Measurements from ENCODE around the gene CCDC83. TPM values are rescaled to one million over a fixed set of nuclear protein-coding genes. Genes with fewer than 3 reads are reported as not detected.

CCDC83 gene
- total RNA-seq, 4 donors from 2014 or later, result not detected

DNA sequence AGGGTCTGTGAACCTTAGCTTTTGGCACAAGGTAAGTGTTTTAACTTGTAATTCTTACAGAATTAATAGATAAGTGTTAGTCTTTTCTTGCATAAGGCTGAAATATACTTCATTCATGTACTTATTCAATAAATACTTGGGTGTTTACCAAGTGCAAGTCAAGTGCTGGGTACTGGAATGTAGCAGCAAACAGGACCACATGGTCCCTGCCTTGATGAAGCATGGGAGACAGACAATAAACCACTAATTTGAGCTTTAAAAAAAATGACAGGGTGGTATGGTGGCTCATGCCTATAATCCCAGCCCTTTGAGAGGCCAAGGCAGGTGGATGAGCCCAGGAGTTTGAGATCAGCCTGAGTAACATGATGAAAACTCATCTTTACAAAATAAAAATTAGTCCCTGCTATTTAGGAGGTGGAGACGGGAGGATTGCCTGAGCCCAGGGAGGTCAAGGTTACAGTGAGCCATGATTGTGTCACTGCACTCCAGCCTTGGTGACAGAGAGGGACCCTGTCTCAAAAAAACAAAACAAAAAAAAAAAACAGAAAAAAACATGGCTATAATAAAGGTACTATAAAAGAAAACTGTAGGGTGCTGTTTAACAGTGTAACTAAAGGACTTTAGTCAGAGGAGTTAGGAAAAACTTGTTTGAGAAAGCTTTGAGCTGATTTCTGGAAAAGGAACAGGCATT lies 11.1 kb downstream of the CCDC83 start:
- Histone ChIP-seq H3K27me3 (no peaks in the 10 kb centered on the region), H3K27ac (no peak overlapping the region), H3K4me1 (no peaks in the 10 kb centered on the region), H3K36me3 (no peaks in the 10 kb centered on the region), H3K9me3 (no peaks in the 10 kb centered on the region), H3K4me3 (no peak overlapping the region)
- intact Hi-C loops (cut with DNase I; ENCODE audit: low total_unique reads), result no loop called here
- in situ Hi-C loops (cut with MboI; ENCODE audit: low sequenced_read_pairs in 4 of 4), result loop anchor here in 3 of 4 donors (10.0 to 25.0 kb wide), 3 partner anchors 349 to 946 kb away; partner anchors contain the start of gene PRSS23 (in 1 of the 3)
- TF ChIP-seq, protein P1, sequence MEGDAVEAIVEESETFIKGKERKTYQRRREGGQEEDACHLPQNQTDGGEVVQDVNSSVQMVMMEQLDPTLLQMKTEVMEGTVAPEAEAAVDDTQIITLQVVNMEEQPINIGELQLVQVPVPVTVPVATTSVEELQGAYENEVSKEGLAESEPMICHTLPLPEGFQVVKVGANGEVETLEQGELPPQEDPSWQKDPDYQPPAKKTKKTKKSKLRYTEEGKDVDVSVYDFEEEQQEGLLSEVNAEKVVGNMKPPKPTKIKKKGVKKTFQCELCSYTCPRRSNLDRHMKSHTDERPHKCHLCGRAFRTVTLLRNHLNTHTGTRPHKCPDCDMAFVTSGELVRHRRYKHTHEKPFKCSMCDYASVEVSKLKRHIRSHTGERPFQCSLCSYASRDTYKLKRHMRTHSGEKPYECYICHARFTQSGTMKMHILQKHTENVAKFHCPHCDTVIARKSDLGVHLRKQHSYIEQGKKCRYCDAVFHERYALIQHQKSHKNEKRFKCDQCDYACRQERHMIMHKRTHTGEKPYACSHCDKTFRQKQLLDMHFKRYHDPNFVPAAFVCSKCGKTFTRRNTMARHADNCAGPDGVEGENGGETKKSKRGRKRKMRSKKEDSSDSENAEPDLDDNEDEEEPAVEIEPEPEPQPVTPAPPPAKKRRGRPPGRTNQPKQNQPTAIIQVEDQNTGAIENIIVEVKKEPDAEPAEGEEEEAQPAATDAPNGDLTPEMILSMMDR (IDR thresholded peaks at IDR 0.05 in 4 of 5, conservative IDR thresholded peaks at IDR 0.05 in 1 of 5), result no peak
- no peak for TF ChIP-seq POLR2A (IDR thresholded peaks at IDR 0.05)
- DNase-seq (no peak), ATAC-seq (no peak)

DNA sequence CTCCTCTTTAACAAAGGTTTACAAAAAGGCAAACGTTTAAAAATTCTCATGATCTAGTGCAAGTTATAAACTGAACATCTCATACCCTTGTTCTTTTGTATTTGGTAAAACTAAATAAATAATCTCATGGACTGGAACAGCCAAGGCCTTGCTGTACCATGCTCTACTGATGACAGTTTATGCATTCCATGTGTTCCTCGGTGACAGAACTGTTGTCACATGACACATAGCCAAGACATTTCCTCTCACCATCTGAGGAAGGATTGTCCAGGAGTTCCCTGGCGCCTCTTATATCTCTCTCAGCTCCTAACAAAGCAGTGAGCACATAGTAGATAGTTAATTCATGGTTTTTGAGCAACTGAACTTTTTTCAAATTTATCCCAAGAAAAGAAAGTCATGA lies 12.6 kb downstream of the CCDC83 start:
- intact Hi-C loops (cut with DNase I; ENCODE audit: low total_unique reads) (no loop called here), in situ Hi-C loops (cut with MboI; ENCODE audit: low sequenced_read_pairs in 4 of 4) (loop anchor here in 3 of 4 donors (10.0 to 25.0 kb wide), 3 partner anchors 347 to 945 kb away; partner anchors contain the start of gene PRSS23 (in 1 of the 3))
- no peak for TF ChIP-seq POLR2A (IDR thresholded peaks at IDR 0.05)
- TF ChIP-seq, protein P1 (IDR thresholded peaks at IDR 0.05 in 4 of 5, conservative IDR thresholded peaks at IDR 0.05 in 1 of 5), result no peak
- Histone ChIP-seq H3K36me3 (no peaks in the 10 kb centered on the region), H3K4me1 (no peaks in the 10 kb centered on the region), H3K9me3 (no peaks in the 10 kb centered on the region), H3K27ac (no peak overlapping the region), H3K4me3 (no peak overlapping the region), H3K27me3 (no peaks in the 10 kb centered on the region)
- no peak for DNase-seq
- no peak for ATAC-seq

DNA sequence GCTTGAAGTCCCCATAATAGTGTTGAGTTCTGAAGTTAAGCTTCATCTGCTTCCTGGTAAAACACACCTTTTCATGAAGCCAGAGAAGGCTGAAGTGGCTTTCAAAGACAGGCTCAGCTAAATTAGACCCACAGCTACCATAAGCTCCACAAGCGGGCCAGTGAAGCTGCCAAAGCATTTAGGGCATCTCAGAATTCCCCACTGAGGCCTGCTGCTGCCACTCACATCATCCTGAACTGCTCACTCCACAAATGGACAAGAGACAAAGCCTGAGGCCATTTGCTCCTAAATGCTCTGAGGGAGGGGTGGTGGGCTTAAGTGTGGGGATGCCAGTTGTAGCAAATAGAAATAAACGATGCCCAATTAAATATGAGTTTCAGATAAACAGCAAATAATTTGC lies 14.6 kb downstream of the CCDC83 start:
- ATAC-seq, result no peak
- Histone ChIP-seq H3K4me1 (no peaks in the 10 kb centered on the region), H3K27me3 (no peaks in the 10 kb centered on the region), H3K27ac (no peak overlapping the region), H3K36me3 (no peaks in the 10 kb centered on the region), H3K9me3 (no peaks in the 10 kb centered on the region), H3K4me3 (no peak overlapping the region)
- no peak for DNase-seq
- TF ChIP-seq, protein P1 (IDR thresholded peaks at IDR 0.05 in 4 of 5, conservative IDR thresholded peaks at IDR 0.05 in 1 of 5), result no peak
- TF ChIP-seq POLR2A (IDR thresholded peaks at IDR 0.05), result no peak
- intact Hi-C loops (cut with DNase I; ENCODE audit: low total_unique reads) (no loop called here), in situ Hi-C loops (cut with MboI; ENCODE audit: low sequenced_read_pairs in 4 of 4) (loop anchor here in 3 of 4 donors (10.0 to 25.0 kb wide), 3 partner anchors 345 to 943 kb away; partner anchors contain the start of gene PRSS23 (in 1 of the 3))

DNA sequence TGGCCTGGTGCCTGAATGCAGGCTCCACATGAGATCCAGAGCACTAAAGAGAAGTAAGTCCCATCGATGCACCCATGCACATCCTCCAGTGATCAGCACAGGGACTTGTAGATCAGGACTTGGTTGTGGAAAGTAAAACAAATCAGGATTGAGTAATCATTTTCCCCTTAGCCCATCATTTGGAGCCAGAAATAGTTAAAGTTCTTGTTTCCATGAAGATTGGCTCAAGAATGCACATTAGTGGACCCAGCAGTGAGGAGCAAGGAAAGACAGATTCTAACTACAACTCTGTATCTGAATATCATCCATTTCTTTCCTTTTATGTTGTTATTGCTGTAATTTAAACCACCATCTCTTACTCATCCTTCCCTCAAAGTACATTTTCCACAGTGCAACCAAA lies 19.1 kb downstream of the CCDC83 start:
- in situ Hi-C loops (cut with MboI; ENCODE audit: low sequenced_read_pairs in 4 of 4), result loop anchor here in 1 of 4 donors (25.0 kb wide), 1 partner anchor 938 kb away; the partner anchor contains the start of gene PRSS23
- ATAC-seq, result no peak

More for the DNA sequence above, 19.1 kb downstream of the CCDC83 start:
- TF ChIP-seq, protein P1 (IDR thresholded peaks at IDR 0.05 in 4 of 5, conservative IDR thresholded peaks at IDR 0.05 in 1 of 5), result no peak
- TF ChIP-seq POLR2A (IDR thresholded peaks at IDR 0.05), result no peak
- Histone ChIP-seq H3K27ac (no peak overlapping the region), H3K36me3 (no peaks in the 10 kb centered on the region), H3K9me3 (no peaks in the 10 kb centered on the region), H3K27me3 (no peaks in the 10 kb centered on the region), H3K4me1 (no peaks in the 10 kb centered on the region), H3K4me3 (no peak overlapping the region)
- no peak for DNase-seq
- intact Hi-C loops (cut with DNase I; ENCODE audit: low total_unique reads), result no loop called here

All from gastrocnemius medialis (tissue), 4 donors.